GM12878 (cell line): Measurements from ENCODE around the gene SAP30L. TPM values are rescaled to one million over a fixed set of nuclear protein-coding genes. Genes with fewer than 3 reads are reported as not detected.

Experiments used
- ATAC-seq: fragments of 200-7000 bp; cut with Tn5 transposase; 3 replicates; pipeline ENCODE4 v1.9.1; 2020; ENCODE audit warnings: mild to moderate bottlenecking, moderate library complexity
- BruUV-seq: library from RNA; stranded (reverse); fragments of 400-500 nt; replicated peaks from 2 replicates; lab custom pipeline; 2021; lab: Mats Ljungman, UMichigan
- CTCF ChIA-PET: fragments of 300-600 bp; sonication (Branson Sonifier 250); formaldehyde crosslinking; extraction: SDS; loops from one replicate; lab custom pipeline; 2021; ENCODE audit warnings: inconsistent platforms; lab: Yijun Ruan, JAX
- POLR2A ChIA-PET: fragments of 350-600 bp; formaldehyde crosslinking; extraction: SDS; loops from one replicate; lab custom pipeline; 2021; ENCODE audit warnings: inconsistent platforms; lab: Charles Lee
- RAD21 ChIA-PET: fragments of 300-600 bp; sonication (Branson Sonifier 250); formaldehyde crosslinking; loops from one replicate; lab custom pipeline; 2023; ENCODE audit warnings: antibody characterized with exemption; ENCODE audit not compliant: unreplicated experiment; lab: Charles Lee
- SMC1A ChIA-PET: fragments of 300-600 bp; sonication (Branson Sonifier 250); formaldehyde crosslinking; loops from one replicate; lab custom pipeline; 2023; ENCODE audit not compliant: unreplicated experiment, uncharacterized antibody; lab: Charles Lee
- DNase-seq: peaks from one replicate; pipeline ENCODE4 v3.0.0-alpha.2; 2011; ENCODE audit warnings: low read depth, low spot score
- FAIRE-seq: peaks from 3 replicates; lab custom pipeline; 2011; peaks lifted over from hg19 to GRCh38; lab: Jason Lieb, UNC
- H2AFZ ChIP-seq: 2 replicates; pipeline ENCODE4 v1.6.0; 2011; ENCODE audit warnings: low read depth, low read length, control low read depth; ENCODE audit not compliant: control insufficient read depth
- H3K27ac ChIP-seq: 2 replicates; pipeline ENCODE4 v1.5.1; 2011; ENCODE audit warnings: control low read depth; ENCODE audit not compliant: control insufficient read depth, insufficient read depth
- H3K27me3 ChIP-seq, 2 experiments: replicated peaks in 1 of 2; 2 replicates each; pipeline versions ENCODE4 v1.6.0 to v1.6.1; 2011; ENCODE audit warnings: low read length in 1 of 2; ENCODE audit not compliant: control insufficient read depth in 2 of 2, insufficient read depth in 2 of 2
- H3K36me3 ChIP-seq, 2 experiments: 2 replicates each; pipeline ENCODE4 v1.5.1; 2011; ENCODE audit warnings: low read length in 1 of 2; ENCODE audit not compliant: control insufficient read depth in 2 of 2, insufficient read depth in 2 of 2
- H3K4me1 ChIP-seq: 2 replicates; pipeline ENCODE4 v1.6.1; 2011; ENCODE audit warnings: mild to moderate bottlenecking, low read length, moderate library complexity, mixed read lengths; ENCODE audit not compliant: control insufficient read depth, insufficient read depth
- H3K4me2 ChIP-seq: 2 replicates; pipeline ENCODE4 v1.6.0; 2011; ENCODE audit warnings: control low read depth; ENCODE audit not compliant: control insufficient read depth, insufficient read depth
- H3K4me3 ChIP-seq: fragments of 200-600 bp; sonication (generic); 2 replicates; pipeline ENCODE4 v1.5.1; 2016
- H3K79me2 ChIP-seq: 2 replicates; pipeline ENCODE4 v1.6.0; 2011; ENCODE audit warnings: low read length; ENCODE audit not compliant: control insufficient read depth, insufficient read depth
- H3K9ac ChIP-seq: 2 replicates; pipeline ENCODE4 v1.8.0; 2011; ENCODE audit warnings: low read length, control low read depth, mixed read lengths; ENCODE audit not compliant: control insufficient read depth, insufficient read depth
- H3K9me3 ChIP-seq: replicated peaks from 3 replicates; pipeline ENCODE4 v1.5.1; 2011; ENCODE audit warnings: mild to moderate bottlenecking, low read length; ENCODE audit not compliant: control insufficient read depth, insufficient read depth
- H4K20me1 ChIP-seq: 2 replicates; pipeline ENCODE4 v1.6.0; 2011; ENCODE audit not compliant: control insufficient read depth, insufficient read depth
- ATF7 ChIP-seq: fragments of 450-650 bp; IDR thresholded peaks from 2 replicates; pipeline ENCODE4 v1.6.1; 2016; ENCODE audit warnings: low read depth, mild to moderate bottlenecking
- CREB1 ChIP-seq: IDR thresholded peaks from 2 replicates; pipeline ENCODE4 v1.6.1; 2012; ENCODE audit warnings: low read depth, mild to moderate bottlenecking, inconsistent platforms
- CREM ChIP-seq: IDR thresholded peaks from 2 replicates; pipeline ENCODE4 v1.6.1; 2014; ENCODE audit warnings: antibody characterized with exemption, low read depth
- HCFC1 ChIP-seq: fragments of 150-350 bp; IDR thresholded peaks from 2 replicates; pipeline ENCODE4 v1.6.1; 2014; ENCODE audit warnings: low read length
- HDAC6 ChIP-seq: fragments of 200-600 bp; sonication (generic); IDR thresholded peaks from one replicate; pipeline ENCODE4 v1.8.0; 2017; ENCODE audit warnings: antibody characterized with exemption; ENCODE audit not compliant: unreplicated experiment
- IKZF2 ChIP-seq, 2 experiments: fragments of 450-650 bp; IDR thresholded peaks; 2 replicates each; pipeline ENCODE4 v1.6.1; 2017; ENCODE audit warnings: mild to moderate bottlenecking in 2 of 2, moderate library complexity in 2 of 2
- IRF4 ChIP-seq: IDR thresholded peaks from 2 replicates; pipeline ENCODE4 v1.6.1; 2011; ENCODE audit warnings: low read depth, low read length
- MXI1 ChIP-seq: fragments of 150-350 bp; IDR thresholded peaks from 2 replicates; pipeline ENCODE4 v1.6.1; 2011; ENCODE audit warnings: low read depth, mild to moderate bottlenecking, inconsistent platforms, low read length, improper control_type of control experiment
- NKRF ChIP-seq: fragments of 450-650 bp; conservative IDR thresholded peaks from 2 replicates; pipeline ENCODE4 v1.6.1; 2017; ENCODE audit warnings: mild to moderate bottlenecking, moderate library complexity
- POLR2AphosphoS5 ChIP-seq: IDR thresholded peaks from 2 replicates; pipeline ENCODE4 v1.6.1; 2011; ENCODE audit warnings: mild to moderate bottlenecking, low read length, inconsistent platforms
- RBBP5 ChIP-seq: fragments of 200-600 bp; sonication (generic); conservative IDR thresholded peaks from 2 replicates; pipeline ENCODE4 v1.6.1; 2016
- RELA ChIP-seq: fragments of 450-650 bp; IDR thresholded peaks from 2 replicates; pipeline ENCODE4 v1.8.0; 2014; ENCODE audit warnings: borderline replicate concordance; ENCODE audit not compliant: partially characterized antibody
- SREBF2 ChIP-seq: IDR thresholded peaks from 2 replicates; pipeline ENCODE4 v1.6.1; 2012; ENCODE audit warnings: mild to moderate bottlenecking, low read length
- YY1 ChIP-seq: IDR thresholded peaks from 2 replicates; pipeline ENCODE4 v1.6.1; 2011; ENCODE audit warnings: low read depth, mild to moderate bottlenecking, low read length
- ZBTB11 ChIP-seq: fragments of 450-650 bp; formaldehyde crosslinking; IDR thresholded peaks from 2 replicates; pipeline ENCODE4 v1.5.0; 2022; ENCODE audit warnings: mild to moderate bottlenecking, missing genetic modification characterization
- ZNF274 ChIP-seq: IDR thresholded peaks from one replicate; pipeline ENCODE4 v1.8.0; 2011; ENCODE audit not compliant: insufficient read length, insufficient read depth
- ZNF622 ChIP-seq: fragments of 450-650 bp; IDR thresholded peaks from 2 replicates; pipeline ENCODE4 v1.6.1; 2017; ENCODE audit warnings: mild to moderate bottlenecking, inconsistent platforms
- WGBS: methylation state at CpG from one replicate; pipeline ENCODE4 v1.1.6; 2016; ENCODE audit warnings: low lambda C conversion rate; ENCODE audit not compliant: insufficient replicate concordance, insufficient coverage; ENCODE audit errors: missing lambda C conversion rate; 5-methylcytosine and 5-hydroxymethylcytosine counted together
- in situ Hi-C: fragments of 300-500 bp; cut with MboI; formaldehyde crosslinking; loops from 9 replicates; pipeline ENCODE4 v1.14.3; 2018; ENCODE audit warnings: mixed read lengths
- intact Hi-C: fragments of 100-400 bp; cut with micrococcal nuclease; formaldehyde crosslinking; loops from one replicate; pipeline ENCODE4 v1.14.2; 2022; ENCODE audit not compliant: unreplicated experiment
- polyA plus RNA-seq, 11 experiments: library from polyadenylated mRNA; depleted of rRNA in 4 of 11; unstranded in 6 of 11; stranded (reverse) in 5 of 11; fragments of >200 nt; fragmentation: Nextera tagmentation in 4 of 11; fragmentation: Illumina TruSeq in 1 of 11; extraction: Ambion mirVana in 4 of 11; extraction: Trizol in 1 of 11; gene quantifications; 1 replicate in 1 of 11; 2 replicates in 10 of 11; pipeline versions ENCODE4 v1.2.1 to v1.2.3, GENCODE V29; 2011 to 2016; ENCODE audit warnings: inconsistent platforms in 2 of 11, missing spikeins in 2 of 11, low read depth in 1 of 11
- total RNA-seq, 4 experiments: library from RNA; depleted of rRNA in 3 of 4; stranded (reverse); fragments of >200 nt in 3 of 4; fragmentation: Illumina TruSeq in 1 of 4; extraction: Trizol in 1 of 4; gene quantifications; 2 replicates each; pipeline versions ENCODE4 v1.2.1 to v1.2.3, GENCODE V29; 2013 to 2021
- TF ChIP-seq, protein P1 (sequence below): fragments of 450-650 bp; IDR thresholded peaks from 2 replicates; pipeline ENCODE4 v1.6.1; 2014; ENCODE audit warnings: mild to moderate bottlenecking

Gene SAP30L
- total and polyA plus RNA-seq, 10 of the 15 experiments (the other 5 are each of a cell fraction or from before 2014, with no cell fraction given), result 2.4 to 36.8 (median 15.7) TPM

GRCh38 chr5:154440540-154440939 lies 5.3 kb upstream of the SAP30L start (continued):
- TF ChIP-seq ZBTB11 (no peak), YY1 (no peak), MXI1 (no peak), SREBF2 (no peak), CREM (no peak), ZNF622 (no peak), RBBP5 (no peak)

GRCh38 chr5:154442801-154443200 lies 3.0 kb upstream of the SAP30L start:
- in situ Hi-C loops (no loop called here), intact Hi-C loops (loop anchor here (10.0 kb wide), 1 partner anchor 492 kb away; the partner anchor contains the start of gene GEMIN5)
- no peak for ATAC-seq
- FAIRE-seq, result no peak
- no peaks in the 10 kb centered on the region for H3K27me3 ChIP-seq
- no TSS peak for BruUV-seq
- ChIA-PET POLR2A (no interaction called here), SMC1A (no interaction called here), CTCF (no interaction called here), RAD21 (no interaction called here)
- H3K9ac ChIP-seq, result no peak overlapping the region
- H3K4me2 ChIP-seq, result no peak overlapping the region
- peaks cover 38% of the 10 kb centered on the region for H3K79me2 ChIP-seq
- H2AFZ ChIP-seq, result no peak overlapping the region
- no peaks in the 10 kb centered on the region for H4K20me1 ChIP-seq
- WGBS, result 93% methylated on average over 1 of the region's 1 CpG
- no peaks in the 10 kb centered on the region; the same call in 1 of the 2 replicates for H3K4me1 ChIP-seq
- H3K9me3 ChIP-seq, result no peaks in the 10 kb centered on the region
- H3K27ac ChIP-seq, result no peak overlapping the region
- no peak overlapping the region for H3K4me3 ChIP-seq
- TF ChIP-seq IKZF2 (IDR thresholded peaks at IDR 0.05) (no peak), IRF4 (no peak), HDAC6 (no peak), NKRF (no peak), ATF7 (no peak), HCFC1 (no peak), RELA (no peak), ZNF274 (no peak), CREB1 (no peak), POLR2AphosphoS5 (no peak)
- TF ChIP-seq, protein P1, sequence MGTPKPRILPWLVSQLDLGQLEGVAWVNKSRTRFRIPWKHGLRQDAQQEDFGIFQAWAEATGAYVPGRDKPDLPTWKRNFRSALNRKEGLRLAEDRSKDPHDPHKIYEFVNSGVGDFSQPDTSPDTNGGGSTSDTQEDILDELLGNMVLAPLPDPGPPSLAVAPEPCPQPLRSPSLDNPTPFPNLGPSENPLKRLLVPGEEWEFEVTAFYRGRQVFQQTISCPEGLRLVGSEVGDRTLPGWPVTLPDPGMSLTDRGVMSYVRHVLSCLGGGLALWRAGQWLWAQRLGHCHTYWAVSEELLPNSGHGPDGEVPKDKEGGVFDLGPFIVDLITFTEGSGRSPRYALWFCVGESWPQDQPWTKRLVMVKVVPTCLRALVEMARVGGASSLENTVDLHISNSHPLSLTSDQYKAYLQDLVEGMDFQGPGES, result no peak
- peaks cover 0 to 16% of the 10 kb centered on the region in 2 experiments; a peak in 3 of 4 replicates for H3K36me3 ChIP-seq
- DNase-seq, result no peak
